ENCODE data around the gene TTC39B.

The TTC39B gene

DNA sequence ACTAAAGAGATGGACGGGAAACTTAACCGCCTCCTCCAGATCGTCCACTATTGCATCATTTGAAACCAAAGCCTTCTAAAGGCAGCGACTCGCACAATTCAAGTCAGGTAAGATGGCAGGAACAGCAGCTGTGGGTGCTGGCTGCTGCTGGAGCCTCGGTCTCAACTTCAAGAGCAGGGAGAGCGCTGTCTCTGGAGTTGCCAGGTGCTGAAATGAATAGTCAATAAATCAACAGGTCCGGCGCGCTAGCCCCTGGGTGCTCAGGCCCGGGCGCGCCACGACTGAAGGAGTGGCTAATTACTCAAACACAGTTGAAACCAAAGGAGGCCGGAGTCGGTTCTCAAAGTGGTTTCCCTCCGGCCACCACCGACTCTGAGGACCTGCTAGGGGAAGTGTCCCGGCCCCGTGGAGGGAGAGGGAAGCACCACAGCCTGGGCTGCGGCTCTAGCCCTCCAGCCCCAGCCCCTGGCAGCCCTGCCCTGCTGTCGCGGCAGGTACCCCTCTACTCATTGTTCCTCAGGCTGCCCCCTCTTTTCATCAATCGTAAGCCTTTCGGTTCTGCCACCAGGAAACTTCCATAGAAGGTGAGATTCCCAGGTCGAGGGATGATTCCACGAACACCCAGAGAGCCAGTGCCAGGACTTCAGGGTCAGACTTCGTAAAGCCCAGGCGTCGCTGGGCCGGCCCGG is 804 bp downstream of the TTC39B start (continued):
- TF ChIP-seq ZNF658 (tag by site-specific recombination; IDR thresholded peaks at IDR 0.05), result no peak
- 0 out of 2 replicates have a peak, but pooled peaks have one; percentile 10 for TF ChIP-seq ZNF600 (tag by site-specific recombination; IDR thresholded peaks at IDR 0.05)
- 0 out of 2 replicates have a peak, but pooled peaks have one; percentile 49 for TF ChIP-seq ZNF660 (tag by site-specific recombination; IDR thresholded peaks at IDR 0.05)
- TF ChIP-seq ZEB2 (tag by site-specific recombination; IDR thresholded peaks at IDR 0.05), result peak; percentile 39; the same call in 1 of the 2 replicates

DNA sequence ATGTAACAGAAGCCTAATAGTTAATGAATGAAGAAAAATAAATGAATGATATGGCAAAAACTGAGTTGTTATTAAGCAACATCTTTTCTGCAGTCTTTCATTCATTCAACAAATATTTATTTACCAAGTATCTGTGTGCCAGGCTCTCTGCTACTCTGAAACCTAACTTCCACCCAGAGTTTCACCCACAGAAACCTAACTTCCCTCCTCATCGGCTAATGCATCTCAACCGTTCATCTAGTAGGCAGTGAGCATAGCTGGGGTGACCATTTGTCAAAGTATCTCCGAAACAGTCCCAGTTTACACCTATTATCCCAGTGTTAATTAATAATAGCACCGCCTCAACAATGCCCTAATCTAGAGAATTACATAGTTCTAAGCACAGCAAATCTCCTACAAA is 1.5 kb downstream of the TTC39B start:
- POLR2A ChIA-PET, result no interaction called here
- TF ChIP-seq ZNF501 (tag by site-specific recombination; IDR thresholded peaks at IDR 0.05), result no peak
- TF ChIP-seq ZNF785 (tag by site-specific recombination; IDR thresholded peaks at IDR 0.05), result no peak
- no peak for TF ChIP-seq ZNF596 (tag by site-specific recombination; IDR thresholded peaks at IDR 0.05)
- TF ChIP-seq ZNF514 (tag by site-specific recombination; IDR thresholded peaks at IDR 0.05), result no peak
- TF ChIP-seq ZNF239 (tag by site-specific recombination; IDR thresholded peaks at IDR 0.05), result no peak
- TF ChIP-seq ZNF354C (tag by site-specific recombination; IDR thresholded peaks at IDR 0.05; ENCODE audit: borderline replicate concordance, low read depth), result no peak
- no peak for TF ChIP-seq ZNF23 (tag by site-specific recombination; IDR thresholded peaks at IDR 0.05; ENCODE audit: borderline replicate concordance)
- TF ChIP-seq, protein P1, sequence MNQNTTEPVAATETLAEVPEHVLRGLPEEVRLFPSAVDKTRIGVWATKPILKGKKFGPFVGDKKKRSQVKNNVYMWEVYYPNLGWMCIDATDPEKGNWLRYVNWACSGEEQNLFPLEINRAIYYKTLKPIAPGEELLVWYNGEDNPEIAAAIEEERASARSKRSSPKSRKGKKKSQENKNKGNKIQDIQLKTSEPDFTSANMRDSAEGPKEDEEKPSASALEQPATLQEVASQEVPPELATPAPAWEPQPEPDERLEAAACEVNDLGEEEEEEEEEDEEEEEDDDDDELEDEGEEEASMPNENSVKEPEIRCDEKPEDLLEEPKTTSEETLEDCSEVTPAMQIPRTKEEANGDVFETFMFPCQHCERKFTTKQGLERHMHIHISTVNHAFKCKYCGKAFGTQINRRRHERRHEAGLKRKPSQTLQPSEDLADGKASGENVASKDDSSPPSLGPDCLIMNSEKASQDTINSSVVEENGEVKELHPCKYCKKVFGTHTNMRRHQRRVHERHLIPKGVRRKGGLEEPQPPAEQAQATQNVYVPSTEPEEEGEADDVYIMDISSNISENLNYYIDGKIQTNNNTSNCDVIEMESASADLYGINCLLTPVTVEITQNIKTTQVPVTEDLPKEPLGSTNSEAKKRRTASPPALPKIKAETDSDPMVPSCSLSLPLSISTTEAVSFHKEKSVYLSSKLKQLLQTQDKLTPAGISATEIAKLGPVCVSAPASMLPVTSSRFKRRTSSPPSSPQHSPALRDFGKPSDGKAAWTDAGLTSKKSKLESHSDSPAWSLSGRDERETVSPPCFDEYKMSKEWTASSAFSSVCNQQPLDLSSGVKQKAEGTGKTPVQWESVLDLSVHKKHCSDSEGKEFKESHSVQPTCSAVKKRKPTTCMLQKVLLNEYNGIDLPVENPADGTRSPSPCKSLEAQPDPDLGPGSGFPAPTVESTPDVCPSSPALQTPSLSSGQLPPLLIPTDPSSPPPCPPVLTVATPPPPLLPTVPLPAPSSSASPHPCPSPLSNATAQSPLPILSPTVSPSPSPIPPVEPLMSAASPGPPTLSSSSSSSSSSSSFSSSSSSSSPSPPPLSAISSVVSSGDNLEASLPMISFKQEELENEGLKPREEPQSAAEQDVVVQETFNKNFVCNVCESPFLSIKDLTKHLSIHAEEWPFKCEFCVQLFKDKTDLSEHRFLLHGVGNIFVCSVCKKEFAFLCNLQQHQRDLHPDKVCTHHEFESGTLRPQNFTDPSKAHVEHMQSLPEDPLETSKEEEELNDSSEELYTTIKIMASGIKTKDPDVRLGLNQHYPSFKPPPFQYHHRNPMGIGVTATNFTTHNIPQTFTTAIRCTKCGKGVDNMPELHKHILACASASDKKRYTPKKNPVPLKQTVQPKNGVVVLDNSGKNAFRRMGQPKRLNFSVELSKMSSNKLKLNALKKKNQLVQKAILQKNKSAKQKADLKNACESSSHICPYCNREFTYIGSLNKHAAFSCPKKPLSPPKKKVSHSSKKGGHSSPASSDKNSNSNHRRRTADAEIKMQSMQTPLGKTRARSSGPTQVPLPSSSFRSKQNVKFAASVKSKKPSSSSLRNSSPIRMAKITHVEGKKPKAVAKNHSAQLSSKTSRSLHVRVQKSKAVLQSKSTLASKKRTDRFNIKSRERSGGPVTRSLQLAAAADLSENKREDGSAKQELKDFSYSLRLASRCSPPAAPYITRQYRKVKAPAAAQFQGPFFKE (tag by site-specific recombination; IDR thresholded peaks at IDR 0.05; ENCODE audit: borderline replicate concordance), result no peak
- TF ChIP-seq, protein P2, sequence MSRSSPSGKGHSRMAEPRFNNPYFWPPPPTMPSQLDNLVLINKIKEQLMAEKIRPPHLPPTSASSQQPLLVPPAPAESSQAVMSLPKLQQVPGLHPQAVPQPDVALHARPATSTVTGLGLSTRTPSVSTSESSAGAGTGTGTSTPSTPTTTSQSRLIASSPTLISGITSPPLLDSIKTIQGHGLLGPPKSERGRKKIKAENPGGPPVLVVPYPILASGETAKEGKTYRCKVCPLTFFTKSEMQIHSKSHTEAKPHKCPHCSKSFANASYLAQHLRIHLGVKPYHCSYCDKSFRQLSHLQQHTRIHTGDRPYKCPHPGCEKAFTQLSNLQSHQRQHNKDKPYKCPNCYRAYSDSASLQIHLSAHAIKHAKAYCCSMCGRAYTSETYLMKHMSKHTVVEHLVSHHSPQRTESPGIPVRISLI (tag by site-specific recombination; IDR thresholded peaks at IDR 0.05), result no peak
- TF ChIP-seq ZEB2 (tag by site-specific recombination; IDR thresholded peaks at IDR 0.05), result no peak
- Histone ChIP-seq H3K27ac (ENCODE audit: extremely low read depth, low read depth, low read length) (no peak overlapping the region), H3K4me3 (ENCODE audit: low read depth, low read length) (no peak overlapping the region), H3K4me1 (ENCODE audit: control insufficient read depth, insufficient read depth, low read length) (no peaks in the 10 kb centered on the region), H3K9me3 (ENCODE audit: control insufficient read depth, insufficient read depth, low read depth, low read length) (no peaks in the 10 kb centered on the region), H3K36me3 (ENCODE audit: control insufficient read depth in 2 of 2, insufficient read depth in 1 of 2, low read length in 2 of 2) (no peaks in the 10 kb centered on the region)
- CTCF ChIA-PET, result interaction anchor here (0.7 kb wide), 1 partner anchor 18 kb away, joined by 3 read pairs; no protein-coding TSS in a partner anchor

DNA sequence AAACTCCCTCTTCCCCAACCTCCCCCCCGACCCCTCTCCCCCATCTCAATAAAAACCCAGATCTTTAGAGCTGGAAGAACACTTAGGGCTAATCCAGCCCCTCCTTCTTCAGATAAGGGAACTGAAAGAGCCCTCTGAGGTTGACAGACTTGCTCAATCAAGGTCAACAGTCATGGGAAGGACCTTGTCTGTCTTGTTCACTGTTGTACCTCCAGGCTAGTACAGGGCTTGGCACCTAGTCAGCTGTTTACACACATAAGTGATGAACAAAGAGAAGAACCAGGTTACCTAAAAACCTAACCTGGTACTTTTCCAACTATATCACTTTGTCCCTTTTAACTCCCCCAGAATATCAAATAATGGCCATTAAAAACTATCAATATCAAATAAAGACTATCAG is 2.4 kb downstream of the TTC39B start:
- ChIA-PET POLR2A (interaction anchor here (0.9 kb wide), 1 partner anchor 12 kb away, joined by 3 read pairs; no protein-coding TSS in a partner anchor), CTCF (interaction anchor here (0.5 to 1.3 kb wide), 3 partner anchors 11 to 169 kb away, joined by 3 to 4 read pairs (median 3); no protein-coding TSS in a partner anchor)
- Histone ChIP-seq H3K4me1 (ENCODE audit: control insufficient read depth, insufficient read depth, low read length) (no peaks in the 10 kb centered on the region), H3K36me3 (ENCODE audit: control insufficient read depth in 2 of 2, insufficient read depth in 1 of 2, low read length in 2 of 2) (no peaks in the 10 kb centered on the region), H3K27ac (ENCODE audit: extremely low read depth, low read depth, low read length) (no peak overlapping the region), H3K9me3 (ENCODE audit: control insufficient read depth, insufficient read depth, low read depth, low read length) (no peaks in the 10 kb centered on the region), H3K4me3 (ENCODE audit: low read depth, low read length) (no peak overlapping the region)
- TF ChIP-seq, protein P3, sequence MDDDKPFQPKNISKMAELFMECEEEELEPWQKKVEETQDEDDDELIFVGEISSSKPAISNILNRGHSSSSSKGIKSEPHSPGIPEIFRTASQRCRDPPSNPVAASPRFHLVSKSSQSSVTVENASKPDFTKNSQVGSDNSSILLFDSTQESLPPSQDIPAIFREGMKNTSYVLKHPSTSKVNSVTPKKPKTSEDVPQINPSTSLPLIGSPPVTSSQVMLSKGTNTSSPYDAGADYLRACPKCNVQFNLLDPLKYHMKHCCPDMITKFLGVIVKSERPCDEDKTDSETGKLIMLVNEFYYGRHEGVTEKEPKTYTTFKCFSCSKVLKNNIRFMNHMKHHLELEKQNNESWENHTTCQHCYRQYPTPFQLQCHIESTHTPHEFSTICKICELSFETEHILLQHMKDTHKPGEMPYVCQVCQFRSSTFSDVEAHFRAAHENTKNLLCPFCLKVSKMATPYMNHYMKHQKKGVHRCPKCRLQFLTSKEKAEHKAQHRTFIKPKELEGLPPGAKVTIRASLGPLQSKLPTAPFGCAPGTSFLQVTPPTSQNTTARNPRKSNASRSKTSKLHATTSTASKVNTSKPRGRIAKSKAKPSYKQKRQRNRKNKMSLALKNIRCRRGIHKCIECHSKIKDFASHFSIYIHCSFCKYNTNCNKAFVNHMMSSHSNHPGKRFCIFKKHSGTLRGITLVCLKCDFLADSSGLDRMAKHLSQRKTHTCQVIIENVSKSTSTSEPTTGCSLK (tag by site-specific recombination; IDR thresholded peaks at IDR 0.05), result no peak
- no peak for TF ChIP-seq ZNF660 (tag by site-specific recombination; IDR thresholded peaks at IDR 0.05)
- TF ChIP-seq MEIS1 (CRISPR knock-in tag; IDR thresholded peaks at IDR 0.05; ENCODE audit: borderline replicate concordance), result no peak
- TF ChIP-seq, protein P1 (tag by site-specific recombination; IDR thresholded peaks at IDR 0.05; ENCODE audit: borderline replicate concordance), result no peak
- no peak for TF ChIP-seq ZNF248 (tag by site-specific recombination; IDR thresholded peaks at IDR 0.05)
